Keratinocyte (primary cell): ENCODE measurements around the gene OR4C46. TPM values are rescaled to one million over a fixed set of nuclear protein-coding genes. Genes with fewer than 3 reads are reported as not detected.

ENCODE experiments used
- DNase-seq: peaks from one replicate; pipeline ENCODE4 v3.0.0-alpha.2; 2011; ENCODE audit warnings: low read depth, missing footprints, low spot score
- FAIRE-seq: peaks from 2 replicates; lab custom pipeline; 2011; peaks lifted over from hg19 to GRCh38; lab: Jason Lieb, UNC
- H2AFZ ChIP-seq: 2 replicates; pipeline ENCODE4 v1.6.0; 2012; ENCODE audit warnings: low read length, control low read depth, inconsistent platforms; ENCODE audit not compliant: control insufficient read depth
- H3K27ac ChIP-seq: 2 replicates; pipeline ENCODE4 v1.5.1; 2011; ENCODE audit warnings: low read length; ENCODE audit not compliant: control insufficient read depth, insufficient read depth
- H3K27me3 ChIP-seq: 3 replicates; pipeline ENCODE4 v1.6.0; 2011; ENCODE audit warnings: low read length; ENCODE audit not compliant: control insufficient read depth, insufficient read depth; ENCODE audit errors: extremely low read depth
- H3K36me3 ChIP-seq, 2 experiments: 2 replicates in 1 of 2; 3 replicates in 1 of 2; pipeline ENCODE4 v1.5.1; 2011; ENCODE audit warnings: low read length in 2 of 2, mild to moderate bottlenecking in 1 of 2; ENCODE audit not compliant: control insufficient read depth in 2 of 2, insufficient read depth in 2 of 2; ENCODE audit errors: extremely low read depth in 1 of 2
- H3K4me1 ChIP-seq: 3 replicates; pipeline ENCODE4 v1.5.1; 2011; ENCODE audit warnings: low read length; ENCODE audit not compliant: control insufficient read depth, insufficient read depth; ENCODE audit errors: extremely low read depth
- H3K4me2 ChIP-seq: 3 replicates; pipeline ENCODE4 v1.6.0; 2011; ENCODE audit warnings: low read depth, low read length; ENCODE audit not compliant: control insufficient read depth, insufficient read depth; ENCODE audit errors: extremely low read depth
- H3K4me3 ChIP-seq, 3 experiments: fragments of 200-600 bp in 1 of 3; sonication (generic) in 1 of 3; 2 replicates in 2 of 3; 3 replicates in 1 of 3; pipeline ENCODE4 v1.5.1; 2011 to 2016; ENCODE audit warnings: low read length in 3 of 3, mild to moderate bottlenecking in 3 of 3, control low read depth in 2 of 3, inconsistent platforms in 1 of 3, low read depth in 1 of 3, mixed read lengths in 1 of 3, mixed run types in 1 of 3, moderate library complexity in 1 of 3; ENCODE audit not compliant: control insufficient read depth in 2 of 3, insufficient read depth in 2 of 3; ENCODE audit errors: extremely low read depth in 1 of 3
- H3K79me2 ChIP-seq: 2 replicates; pipeline ENCODE4 v1.6.0; 2012; ENCODE audit warnings: low read length; ENCODE audit not compliant: control insufficient read depth, insufficient read depth
- H3K9ac ChIP-seq: 3 replicates; pipeline ENCODE4 v1.6.0; 2011; ENCODE audit warnings: low read length; ENCODE audit not compliant: control insufficient read depth, insufficient read depth; ENCODE audit errors: extremely low read depth
- H3K9me1 ChIP-seq: 3 replicates; pipeline ENCODE4 v1.6.0; 2011; ENCODE audit warnings: low read length; ENCODE audit not compliant: control insufficient read depth, insufficient read depth; ENCODE audit errors: extremely low read depth
- H3K9me3 ChIP-seq: 2 replicates; pipeline ENCODE4 v1.5.1; 2012; ENCODE audit warnings: low read depth, low read length; ENCODE audit not compliant: control insufficient read depth
- H4K20me1 ChIP-seq: 3 replicates; pipeline ENCODE4 v1.6.0; 2011; ENCODE audit warnings: low read length; ENCODE audit not compliant: control insufficient read depth, insufficient read depth; ENCODE audit errors: extremely low read depth
- EZH2 ChIP-seq: IDR thresholded peaks from one replicate; pipeline ENCODE4 v1.6.1; 2012; ENCODE audit warnings: inconsistent platforms, mild to moderate bottlenecking, low read length, moderate library complexity
- dilution Hi-C: fragments of 300-500 bp; cut with MboI; formaldehyde crosslinking; loops from one replicate; pipeline ENCODE4 v1.7.0; 2020; ENCODE audit warnings: low sequenced_read_pairs; ENCODE audit not compliant: extremely low pct_ligation_motif_present
- polyA plus RNA-seq, 5 experiments: library from polyadenylated mRNA; depleted of rRNA in 3 of 5; stranded (reverse) in 3 of 5; stranded (forward) in 1 of 5; unstranded in 1 of 5; fragments of >200 nt; gene quantifications; 1 replicate in 1 of 5; 2 replicates in 3 of 5; 3 replicates in 1 of 5; pipeline versions ENCODE4 v1.2.1 to v1.2.3, GENCODE V29; 2011 to 2012; ENCODE audit warnings: missing spikeins in 2 of 5, low read depth in 1 of 5, low replicate concordance in 1 of 5
- TF ChIP-seq, protein P1 (sequence below), 3 experiments: IDR thresholded peaks in 1 of 3; conservative IDR thresholded peaks in 1 of 3; optimal IDR thresholded peaks in 1 of 3; 2 replicates in 2 of 3; 3 replicates in 1 of 3; pipeline versions ENCODE3 to v1.5.1; 2011; ENCODE audit warnings: low read length in 3 of 3, mild to moderate bottlenecking in 3 of 3, moderate library complexity in 2 of 3, control low read depth in 1 of 3, inconsistent platforms in 1 of 3; ENCODE audit not compliant: insufficient read depth in 2 of 3; ENCODE audit errors: extremely low read depth in 1 of 3

OR4C46 gene
- polyA plus RNA-seq, 1 donor (not counting 4 experiments of a cell fraction or from before 2014, with no cell fraction given), result not detected

DNA sequence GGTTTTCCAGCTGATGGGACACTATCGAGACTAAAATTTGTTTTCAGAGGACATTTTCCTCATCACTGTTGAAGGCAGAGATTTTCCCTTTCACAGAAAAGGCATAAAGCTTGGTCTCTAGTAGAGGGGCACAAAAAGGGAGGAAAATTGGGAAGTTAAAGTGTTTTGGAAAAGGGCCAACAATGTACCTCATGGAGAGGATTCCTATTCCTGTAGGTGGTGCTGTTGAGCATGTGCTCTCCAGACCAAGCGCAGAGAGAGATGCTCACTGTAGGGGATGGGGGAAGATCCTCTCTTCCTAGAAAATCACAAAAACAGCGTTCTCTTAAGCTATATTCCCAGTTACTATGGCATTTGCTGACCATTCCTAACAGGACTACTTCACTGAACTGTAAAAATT is 44.9 kb downstream of the OR4C46 start:
- H4K20me1 ChIP-seq, result no peaks in the 10 kb centered on the region
- no peak overlapping the region for H3K9ac ChIP-seq
- no peaks in the 10 kb centered on the region for H3K79me2 ChIP-seq
- H3K27me3 ChIP-seq, result no peaks in the 10 kb centered on the region
- peaks cover 2% of the 10 kb centered on the region for H3K9me3 ChIP-seq
- no peak for FAIRE-seq
- DNase-seq, result no peak
- H2AFZ ChIP-seq, result no peak overlapping the region
- dilution Hi-C loops, result no loop called here
- no peaks in the 10 kb centered on the region for H3K4me1 ChIP-seq
- H3K36me3 ChIP-seq, result no peaks in the 10 kb centered on the region
- H3K4me2 ChIP-seq, result no peak overlapping the region
- no peak for TF ChIP-seq EZH2
- TF ChIP-seq, protein P1, sequence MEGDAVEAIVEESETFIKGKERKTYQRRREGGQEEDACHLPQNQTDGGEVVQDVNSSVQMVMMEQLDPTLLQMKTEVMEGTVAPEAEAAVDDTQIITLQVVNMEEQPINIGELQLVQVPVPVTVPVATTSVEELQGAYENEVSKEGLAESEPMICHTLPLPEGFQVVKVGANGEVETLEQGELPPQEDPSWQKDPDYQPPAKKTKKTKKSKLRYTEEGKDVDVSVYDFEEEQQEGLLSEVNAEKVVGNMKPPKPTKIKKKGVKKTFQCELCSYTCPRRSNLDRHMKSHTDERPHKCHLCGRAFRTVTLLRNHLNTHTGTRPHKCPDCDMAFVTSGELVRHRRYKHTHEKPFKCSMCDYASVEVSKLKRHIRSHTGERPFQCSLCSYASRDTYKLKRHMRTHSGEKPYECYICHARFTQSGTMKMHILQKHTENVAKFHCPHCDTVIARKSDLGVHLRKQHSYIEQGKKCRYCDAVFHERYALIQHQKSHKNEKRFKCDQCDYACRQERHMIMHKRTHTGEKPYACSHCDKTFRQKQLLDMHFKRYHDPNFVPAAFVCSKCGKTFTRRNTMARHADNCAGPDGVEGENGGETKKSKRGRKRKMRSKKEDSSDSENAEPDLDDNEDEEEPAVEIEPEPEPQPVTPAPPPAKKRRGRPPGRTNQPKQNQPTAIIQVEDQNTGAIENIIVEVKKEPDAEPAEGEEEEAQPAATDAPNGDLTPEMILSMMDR (optimal IDR thresholded peaks at IDR 0.05 in 1 of 3, IDR thresholded peaks at IDR 0.05 in 1 of 3, conservative IDR thresholded peaks at IDR 0.05 in 1 of 3; ENCODE audit: extremely low read depth in 1 of 3, insufficient read depth in 2 of 3, low read length in 3 of 3), result peak in 1 of 3 experiments; percentile 10
- H3K4me3 ChIP-seq, result no peak overlapping the region
- no peak overlapping the region for H3K27ac ChIP-seq
- H3K9me1 ChIP-seq, result no peaks in the 10 kb centered on the region

DNA sequence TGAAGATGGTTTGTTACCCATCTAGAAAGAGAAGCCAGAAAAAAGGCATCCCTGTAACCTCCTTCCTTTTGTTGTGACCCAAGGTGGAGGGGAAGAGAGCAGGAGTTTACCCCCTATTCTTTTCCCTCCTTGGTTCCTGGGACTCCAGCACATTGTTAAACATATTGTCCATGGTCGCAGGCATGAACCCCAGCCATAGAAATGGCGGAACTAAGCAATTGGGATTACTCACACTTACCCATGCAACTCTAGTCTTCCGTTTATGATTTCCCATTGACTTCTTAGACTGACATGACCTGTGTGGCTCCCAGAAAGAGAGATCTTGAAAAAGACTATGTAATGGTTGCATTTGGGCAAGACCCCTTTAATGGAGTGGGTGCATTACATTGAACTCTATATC is 45.4 kb downstream of the OR4C46 start:
- H4K20me1 ChIP-seq, result no peaks in the 10 kb centered on the region
- H3K4me3 ChIP-seq, result no peak overlapping the region
- H3K4me1 ChIP-seq, result no peaks in the 10 kb centered on the region
- no peaks in the 10 kb centered on the region for H3K27me3 ChIP-seq
- no peak overlapping the region for H3K27ac ChIP-seq
- no peak overlapping the region for H3K9ac ChIP-seq
- DNase-seq, result no peak
- no peak overlapping the region for H2AFZ ChIP-seq
- no peak overlapping the region for H3K4me2 ChIP-seq
- no peaks in the 10 kb centered on the region for H3K36me3 ChIP-seq
- dilution Hi-C loops, result no loop called here
- peaks cover 2% of the 10 kb centered on the region for H3K9me3 ChIP-seq
- H3K79me2 ChIP-seq, result no peaks in the 10 kb centered on the region
- no peak for FAIRE-seq
- no peak for TF ChIP-seq EZH2
- TF ChIP-seq, protein P1 (optimal IDR thresholded peaks at IDR 0.05 in 1 of 3, IDR thresholded peaks at IDR 0.05 in 1 of 3, conservative IDR thresholded peaks at IDR 0.05 in 1 of 3; ENCODE audit: extremely low read depth in 1 of 3, insufficient read depth in 2 of 3, low read length in 3 of 3), result no peak
- no peaks in the 10 kb centered on the region for H3K9me1 ChIP-seq

Other genes with a start within 250 kb of the OR4C46 start
- not detected in 3 replicates for gene OR4A5, start 102.8 kb upstream of the OR4C46 start, polyA plus RNA-seq